RCC 7860 (cell line): ENCODE measurements around the gene TP63.
A peak's percentile ranks its signal among the peaks of the same experiment; 100 is the strongest.

Experiments
- DNase-seq: peaks from one replicate; pipeline ENCODE4 v3.0.0-alpha.2; 2015; ENCODE audit warnings: low spot score
- FAIRE-seq: peaks from 2 replicates; lab custom pipeline; 2012; peaks lifted over from hg19 to GRCh38; lab: Jason Lieb, UNC

TP63 gene

GRCh38 chr3:189841473-189842205, 210.4 kb downstream of the TP63 start:
- DNase-seq (peak; percentile 39), FAIRE-seq (no peak)

- FAIRE-seq = no peak
These were observed 211.8 kb downstream of the TP63 start for GRCh38 chr3:189842681-189843602.

GRCh38 chr3:189845069-189845468, 213.9 kb downstream of the TP63 start:
- FAIRE-seq (no peak), DNase-seq (no peak)

More at GRCh38 chr3:189842681-189843602, 211.8 kb downstream of the TP63 start:
- DNase-seq = no peak

GRCh38 chr3:189848395-189849040, 217.3 kb downstream of the TP63 start:
- DNase-seq (no peak), FAIRE-seq (no peak)

GRCh38 chr3:189849262-189849661, 218.1 kb downstream of the TP63 start:
- DNase-seq (no peak), FAIRE-seq (no peak)

- FAIRE-seq (no peak), DNase-seq (no peak)
These were observed 220.5 kb downstream of the TP63 start for GRCh38 chr3:189851682-189852081.

- DNase-seq = no peak
- FAIRE-seq = no peak
These were observed 222.7 kb downstream of the TP63 start for GRCh38 chr3:189853906-189854305.

- DNase-seq = no peak
- FAIRE-seq = no peak
These were observed 229.1 kb downstream of the TP63 start for GRCh38 chr3:189860296-189860695.

GRCh38 chr3:189862385-189862998, 231.3 kb downstream of the TP63 start:
- DNase-seq (no peak), FAIRE-seq (no peak)

GRCh38 chr3:189863031-189863430, 231.8 kb downstream of the TP63 start:
- no peak for DNase-seq
- no peak for FAIRE-seq

- FAIRE-seq = no peak
- DNase-seq = no peak
These were observed 236.9 kb downstream of the TP63 start for GRCh38 chr3:189868061-189868460.

GRCh38 chr3:189869165-189869564, 238.0 kb downstream of the TP63 start:
- no peak for DNase-seq
- FAIRE-seq = no peak

- DNase-seq (no peak), FAIRE-seq (no peak)
These were observed 240.2 kb downstream of the TP63 start for GRCh38 chr3:189871418-189871817.

- FAIRE-seq (no peak), DNase-seq (no peak)
These were observed 252.0 kb downstream of the TP63 start for GRCh38 chr3:189883113-189883753.

- DNase-seq = no peak
- FAIRE-seq = no peak
These were observed 259.3 kb downstream of the TP63 start for GRCh38 chr3:189890496-189890895.

- DNase-seq = no peak
- no peak for FAIRE-seq
These were observed 265.3 kb downstream of the TP63 start for GRCh38 chr3:189896533-189896932.

GRCh38 chr3:189897406-189897805, 266.2 kb downstream of the TP63 start:
- peak; percentile 18 for FAIRE-seq

GRCh38 chr3:189898559-189899153, 267.5 kb downstream of the TP63 start:
- FAIRE-seq = no peak

More at GRCh38 chr3:189897406-189897805, 266.2 kb downstream of the TP63 start:
- no peak for DNase-seq

GRCh38 chr3:189899186-189899585, 268.0 kb downstream of the TP63 start:
- FAIRE-seq = no peak

More at GRCh38 chr3:189898559-189899153, 267.5 kb downstream of the TP63 start:
- DNase-seq = no peak

GRCh38 chr3:189900578-189900977, 269.4 kb downstream of the TP63 start:
- no peak for FAIRE-seq

More at GRCh38 chr3:189899186-189899585, 268.0 kb downstream of the TP63 start:
- DNase-seq = no peak

More at GRCh38 chr3:189900578-189900977, 269.4 kb downstream of the TP63 start:
- DNase-seq = no peak
